HG03159 (cell line): ENCODE results near the gene TRMT61B.

ENCODE experiments used
- ATAC-seq: cut with Tn5 transposase; IDR thresholded peaks from one replicate; pipeline ENCODE4 v1.9.1; 2021; ENCODE audit warnings: mild to moderate bottlenecking, moderate library complexity; ENCODE audit not compliant: unreplicated experiment

Gene TRMT61B

GRCh38 chr2:28870146-28870891 lies at the start of gene TRMT61B:
Gene TRMT61B, minus strand, starts transcription at chr2:28870309. Its CDS starts 32 bp downstream, at chr2:28870277.
- ATAC-seq, result peak; percentile 93

GRCh38 chr2:28915939-28916338 lies 45.8 kb upstream of the TRMT61B start:
- ATAC-seq, result no peak

- ATAC-seq, result no peak
These were observed 39.7 kb upstream of the TRMT61B start for GRCh38 chr2:28909655-28910353.

GRCh38 chr2:28908172-28908571 lies 38.1 kb upstream of the TRMT61B start:
- no peak for ATAC-seq

GRCh38 chr2:28906821-28907220 lies 36.7 kb upstream of the TRMT61B start:
- ATAC-seq, result no peak

GRCh38 chr2:28906376-28906775 lies 36.3 kb upstream of the TRMT61B start:
- no peak for ATAC-seq

GRCh38 chr2:28905533-28905932 lies 35.4 kb upstream of the TRMT61B start:
- no peak for ATAC-seq

- no peak for ATAC-seq
These were observed 34.8 kb upstream of the TRMT61B start for GRCh38 chr2:28904802-28905457.

GRCh38 chr2:28904295-28904694 lies 34.2 kb upstream of the TRMT61B start:
- ATAC-seq, result no peak

- ATAC-seq, result no peak
These were observed 32.5 kb upstream of the TRMT61B start for GRCh38 chr2:28902584-28902983.

GRCh38 chr2:28901841-28902240 lies 31.7 kb upstream of the TRMT61B start:
- ATAC-seq, result no peak

- no peak for ATAC-seq
These were observed 31.1 kb upstream of the TRMT61B start for GRCh38 chr2:28901202-28901601.

- no peak for ATAC-seq
These were observed 27.9 kb upstream of the TRMT61B start for GRCh38 chr2:28898048-28898447.

GRCh38 chr2:28896906-28897305 lies 26.8 kb upstream of the TRMT61B start:
- ATAC-seq, result no peak

- peak; percentile 18 for ATAC-seq
These were observed 25.2 kb upstream of the TRMT61B start for GRCh38 chr2:28895189-28895893.

- ATAC-seq, result peak; percentile 85
These were observed 24.5 kb upstream of the TRMT61B start, which contains the start of gene WDR43 for GRCh38 chr2:28894470-28895188. Gene WDR43, plus strand, starts transcription at chr2:28894667. Its CDS starts 32 bp downstream, at chr2:28894699.

GRCh38 chr2:28893488-28893887 lies 23.4 kb upstream of the TRMT61B start:
- no peak for ATAC-seq

GRCh38 chr2:28880193-28880592 lies 10.1 kb upstream of the TRMT61B start:
- ATAC-seq, result no peak

- no peak for ATAC-seq
These were observed 1.5 kb upstream of the TRMT61B start for GRCh38 chr2:28871620-28872019.

GRCh38 chr2:28869494-28870145 lies 489 bp downstream of the TRMT61B start:
- peak; percentile 10 for ATAC-seq
